SK-N-SH (cell line): ENCODE data around the gene PPP3CA. TPM values are rescaled to one million over a fixed set of nuclear protein-coding genes. Genes with fewer than 3 reads are reported as not detected.

Experiments used
- CTCF ChIA-PET: fragments of 300-600, 350-600 bp; formaldehyde crosslinking; extraction: SDS; loops from one replicate; lab custom pipeline; 2021; lab: Yijun Ruan, JAX
- POLR2A ChIA-PET: fragments of 350-600 bp; sonication (Branson Sonifier 250); formaldehyde crosslinking; extraction: SDS; loops from one replicate; lab custom pipeline; 2020; ENCODE audit warnings: antibody characterized with exemption, inconsistent platforms; lab: Yijun Ruan, JAX
- DNase-seq: peaks from one replicate; pipeline ENCODE4 v3.0.0; 2012
- H2AFZ ChIP-seq: fragments of 200-600 bp; sonication (generic); 2 replicates; pipeline ENCODE4 v1.8.1; 2016; ENCODE audit warnings: antibody characterized with exemption, mild to moderate bottlenecking, low read depth
- H3F3A ChIP-seq: fragments of 200-600 bp; sonication (generic); replicated peaks from 2 replicates; pipeline ENCODE3; 2016; ENCODE audit warnings: antibody characterized with exemption, mild to moderate bottlenecking; ENCODE audit not compliant: insufficient read depth
- H3K27ac ChIP-seq, 2 experiments: fragments of 200-500 bp in 1 of 2; fragments of 200-600 bp in 1 of 2; sonication (Bioruptor generic) in 1 of 2; sonication (generic), shearing (Covaris generic) in 1 of 2; 2 replicates each; pipeline versions ENCODE4 v1.5.1 to v1.6.1; 2014 to 2016; ENCODE audit warnings: low read depth in 2 of 2, inconsistent platforms in 1 of 2, low read length in 1 of 2, mild to moderate bottlenecking in 1 of 2, mixed read lengths in 1 of 2
- H3K27me3 ChIP-seq: fragments of 200-600 bp; sonication (generic), shearing (Covaris generic); 2 replicates; pipeline ENCODE4 v1.6.1; 2016; ENCODE audit warnings: mixed run types; ENCODE audit not compliant: insufficient read depth
- H3K36me3 ChIP-seq, 2 experiments: fragments of 200-500 bp in 1 of 2; fragments of 200-600 bp in 1 of 2; sonication (Bioruptor generic) in 1 of 2; sonication (generic) in 1 of 2; replicated peaks in 1 of 2; 2 replicates each; pipeline versions ENCODE3 to v1.5.1; 2014 to 2016; ENCODE audit warnings: low read length in 1 of 2, mild to moderate bottlenecking in 1 of 2; ENCODE audit not compliant: insufficient read depth in 2 of 2, control insufficient read depth in 1 of 2
- H3K4me1 ChIP-seq, 2 experiments: fragments of 200-500 bp in 1 of 2; fragments of 200-600 bp in 1 of 2; sonication (Bioruptor generic) in 1 of 2; sonication (generic), shearing (Covaris generic) in 1 of 2; 2 replicates each; pipeline versions ENCODE4 v1.5.1 to v1.6.1; 2014 to 2016; ENCODE audit warnings: low read depth in 1 of 2, low read length in 1 of 2, mixed run types in 1 of 2; ENCODE audit not compliant: insufficient read depth in 2 of 2, control insufficient read depth in 1 of 2
- H3K4me2 ChIP-seq: fragments of 200-600 bp; sonication (generic), shearing (Covaris generic); 2 replicates; pipeline ENCODE4 v1.6.1; 2017; ENCODE audit warnings: mixed run types
- H3K4me3 ChIP-seq, 2 experiments: fragments of 200-500 bp in 1 of 2; fragments of 200-600 bp in 1 of 2; sonication (Bioruptor generic) in 1 of 2; sonication (generic), shearing (Covaris generic) in 1 of 2; 2 replicates each; pipeline versions ENCODE4 v1.5.1 to v1.8.1; 2014 to 2016; ENCODE audit warnings: low read depth in 2 of 2, inconsistent platforms in 1 of 2, low read length in 1 of 2, mild to moderate bottlenecking in 1 of 2, mixed read lengths in 1 of 2, moderate library complexity in 1 of 2
- H3K79me2 ChIP-seq: fragments of 200-600 bp; sonication (generic); 2 replicates; pipeline ENCODE4 v1.8.1; 2017; ENCODE audit warnings: mild to moderate bottlenecking; ENCODE audit not compliant: insufficient read depth
- H3K9ac ChIP-seq: fragments of 200-600 bp; sonication (generic); 2 replicates; pipeline ENCODE4 v1.6.1; 2017; ENCODE audit warnings: mixed run types
- H3K9me2 ChIP-seq: fragments of 200-600 bp; sonication (generic); 2 replicates; pipeline ENCODE4 v1.6.1; 2017; ENCODE audit warnings: mixed run types
- H3K9me3 ChIP-seq: fragments of 200-600 bp; sonication (generic); 2 replicates; pipeline ENCODE4 v1.6.1; 2017; ENCODE audit warnings: mixed run types, mild to moderate bottlenecking, moderate library complexity
- H4K20me1 ChIP-seq: fragments of 200-600 bp; sonication (generic); 2 replicates; pipeline ENCODE4 v1.6.1; 2017; ENCODE audit warnings: mild to moderate bottlenecking, mixed run types; ENCODE audit not compliant: insufficient read depth
- CHD2 ChIP-seq: fragments of 150-350 bp; IDR thresholded peaks from 2 replicates; pipeline ENCODE4 v1.6.1; 2018; ENCODE audit warnings: low read length; ENCODE audit not compliant: partially characterized antibody
- ELF1 ChIP-seq: IDR thresholded peaks from 2 replicates; pipeline ENCODE4 v1.4.0; 2012
- EP300 ChIP-seq, 2 experiments: IDR thresholded peaks; 2 replicates each; pipeline versions ENCODE4 v1.4.0 to v1.6.1; 2012; ENCODE audit warnings: borderline replicate concordance in 1 of 2, low read depth in 1 of 2, low read length in 1 of 2
- EZH2phosphoT487 ChIP-seq: fragments of 200-600 bp; sonication (generic); IDR thresholded peaks from 2 replicates; pipeline ENCODE4 v1.6.1; 2017; ENCODE audit warnings: low read depth, mixed run types, mild to moderate bottlenecking, antibody characterized with exemption, moderate library complexity, borderline replicate concordance
- JUND ChIP-seq: IDR thresholded peaks from 2 replicates; pipeline ENCODE4 v1.4.0; 2012
- MEF2A ChIP-seq: IDR thresholded peaks from 2 replicates; pipeline ENCODE4 v1.4.0; 2012; ENCODE audit warnings: low read depth, borderline replicate concordance
- MXI1 ChIP-seq: IDR thresholded peaks from 2 replicates; pipeline ENCODE4 v1.6.1; 2012; ENCODE audit warnings: mild to moderate bottlenecking, low read depth, low read length, improper control_type of control experiment
- NRF1 ChIP-seq: IDR thresholded peaks from 2 replicates; pipeline ENCODE4 v1.6.1; 2012; ENCODE audit warnings: low read depth, mild to moderate bottlenecking, low read length
- RAD21 ChIP-seq: IDR thresholded peaks from 2 replicates; pipeline ENCODE4 v1.6.1; 2012; ENCODE audit warnings: mild to moderate bottlenecking, low read length
- RCOR1 ChIP-seq: fragments of 150-350 bp; IDR thresholded peaks from 2 replicates; pipeline ENCODE4 v1.6.1; 2017; ENCODE audit warnings: antibody characterized with exemption, low read length
- RFX5 ChIP-seq: IDR thresholded peaks from 2 replicates; pipeline ENCODE4 v1.6.1; 2012; ENCODE audit warnings: mild to moderate bottlenecking, improper control_type of control experiment, low read length
- RXRA ChIP-seq: IDR thresholded peaks from 2 replicates; pipeline ENCODE4 v1.4.0; 2012; ENCODE audit warnings: low read depth, mild to moderate bottlenecking, borderline replicate concordance
- TAF1 ChIP-seq: IDR thresholded peaks from 2 replicates; pipeline ENCODE4 v1.6.1; 2012; ENCODE audit warnings: low read depth, mild to moderate bottlenecking, low read length, moderate library complexity, borderline replicate concordance
- TEAD4 ChIP-seq: IDR thresholded peaks from 2 replicates; pipeline ENCODE4 v1.4.0; 2012; ENCODE audit warnings: mild to moderate bottlenecking, borderline replicate concordance; ENCODE audit not compliant: insufficient read depth
- YY1 ChIP-seq: IDR thresholded peaks from 2 replicates; pipeline ENCODE4 v1.4.0; 2012; ENCODE audit warnings: low read depth, mild to moderate bottlenecking
- WGBS: methylation state at CpG from one replicate; pipeline ENCODE4 v1.1.6; 2017; ENCODE audit warnings: low lambda C conversion rate; 5-methylcytosine and 5-hydroxymethylcytosine counted together
- polyA plus RNA-seq, 3 experiments: library from polyadenylated mRNA; depleted of rRNA; stranded (reverse); fragments of >200 nt; gene quantifications; 2 replicates each; pipeline ENCODE4 v1.2.3, GENCODE V29; 2012
- TF ChIP-seq, protein P1 (sequence below): fragments of 150-350 bp; IDR thresholded peaks from 2 replicates; pipeline ENCODE4 v1.6.1; 2016; ENCODE audit warnings: mild to moderate bottlenecking, low read depth, low read length
- TF ChIP-seq, protein P2 (sequence below): fragments of 150-350 bp; IDR thresholded peaks from 2 replicates; pipeline ENCODE4 v1.6.1; 2017; ENCODE audit warnings: antibody characterized with exemption, low read length, low read depth, borderline replicate concordance
- TF ChIP-seq, protein P3 (sequence below): IDR thresholded peaks from 2 replicates; pipeline ENCODE4 v1.4.0; 2012; ENCODE audit warnings: low read depth
- TF ChIP-seq, protein P4 (sequence below): IDR thresholded peaks from 2 replicates; pipeline ENCODE4 v1.6.1; 2012; ENCODE audit warnings: mild to moderate bottlenecking, low read depth, low read length, moderate library complexity

The PPP3CA gene
- polyA plus RNA-seq, 1 of the 3 experiments (the other 2 are of a cell fraction): 10.7 TPM

DNA sequence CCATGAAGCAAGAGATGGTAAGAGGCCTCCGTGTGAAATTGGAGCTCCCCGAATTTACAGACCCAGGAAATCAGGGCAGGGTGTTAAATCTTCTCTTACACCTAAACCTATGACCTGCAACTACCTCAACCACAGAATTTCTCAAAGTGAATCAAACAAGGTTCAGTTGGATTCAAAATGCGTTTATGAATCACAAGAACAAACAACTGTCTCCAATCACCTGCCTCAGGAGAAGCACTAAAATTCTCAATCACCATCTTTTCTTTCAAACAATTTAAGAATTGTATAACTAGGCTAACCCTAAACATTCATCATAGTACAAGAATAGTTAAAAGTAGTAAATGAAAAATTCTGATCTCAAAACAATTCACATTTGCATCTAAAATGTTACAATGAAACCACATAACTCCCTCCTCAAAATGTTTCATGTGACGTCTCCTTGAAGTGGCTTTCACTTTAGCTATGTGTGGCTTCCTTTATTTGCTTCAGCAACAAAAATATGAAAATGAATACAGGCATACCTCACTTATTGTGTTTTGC, 19.2 kb downstream of the PPP3CA start:
- CTCF ChIA-PET: no interaction called here
- no peaks in the 10 kb centered on the region for H3K9me3 ChIP-seq

More for the DNA sequence above, 19.2 kb downstream of the PPP3CA start:
- Histone ChIP-seq H3K4me3 (no peak overlapping the region), H4K20me1 (peaks cover 75% of the 10 kb centered on the region), H3K4me1 (peaks cover 0 to 16% of the 10 kb centered on the region in 2 experiments; a peak in 3 of 4 replicates), H3K9ac (no peak overlapping the region), H3F3A (no peaks in the 10 kb centered on the region), H2AFZ (no peak overlapping the region), H3K36me3 (no peaks in the 10 kb centered on the region), H3K79me2 (peaks cover 92% of the 10 kb centered on the region), H3K9me2 (no peaks in the 10 kb centered on the region), H3K27ac (no peak overlapping the region), H3K27me3 (no peaks in the 10 kb centered on the region), H3K4me2 (no peak overlapping the region)
- no peak for DNase-seq
- 96% methylated on average over 4 of the region's 4 CpGs for WGBS
- TF ChIP-seq, protein P1, sequence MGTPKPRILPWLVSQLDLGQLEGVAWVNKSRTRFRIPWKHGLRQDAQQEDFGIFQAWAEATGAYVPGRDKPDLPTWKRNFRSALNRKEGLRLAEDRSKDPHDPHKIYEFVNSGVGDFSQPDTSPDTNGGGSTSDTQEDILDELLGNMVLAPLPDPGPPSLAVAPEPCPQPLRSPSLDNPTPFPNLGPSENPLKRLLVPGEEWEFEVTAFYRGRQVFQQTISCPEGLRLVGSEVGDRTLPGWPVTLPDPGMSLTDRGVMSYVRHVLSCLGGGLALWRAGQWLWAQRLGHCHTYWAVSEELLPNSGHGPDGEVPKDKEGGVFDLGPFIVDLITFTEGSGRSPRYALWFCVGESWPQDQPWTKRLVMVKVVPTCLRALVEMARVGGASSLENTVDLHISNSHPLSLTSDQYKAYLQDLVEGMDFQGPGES: no peak
- TF ChIP-seq, protein P2, sequence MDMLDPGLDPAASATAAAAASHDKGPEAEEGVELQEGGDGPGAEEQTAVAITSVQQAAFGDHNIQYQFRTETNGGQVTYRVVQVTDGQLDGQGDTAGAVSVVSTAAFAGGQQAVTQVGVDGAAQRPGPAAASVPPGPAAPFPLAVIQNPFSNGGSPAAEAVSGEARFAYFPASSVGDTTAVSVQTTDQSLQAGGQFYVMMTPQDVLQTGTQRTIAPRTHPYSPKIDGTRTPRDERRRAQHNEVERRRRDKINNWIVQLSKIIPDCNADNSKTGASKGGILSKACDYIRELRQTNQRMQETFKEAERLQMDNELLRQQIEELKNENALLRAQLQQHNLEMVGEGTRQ: no peak
- no peak for TF ChIP-seq MXI1
- no peak for TF ChIP-seq CHD2
- no peak for TF ChIP-seq JUND
- no peak for TF ChIP-seq RAD21
- TF ChIP-seq ELF1: no peak
- no peak for TF ChIP-seq MEF2A
- no peak for TF ChIP-seq EZH2phosphoT487
- TF ChIP-seq TEAD4: no peak
- TF ChIP-seq NRF1: no peak
- TF ChIP-seq RCOR1: no peak
- TF ChIP-seq YY1: no peak
- no peak for TF ChIP-seq TAF1
- TF ChIP-seq, protein P3, sequence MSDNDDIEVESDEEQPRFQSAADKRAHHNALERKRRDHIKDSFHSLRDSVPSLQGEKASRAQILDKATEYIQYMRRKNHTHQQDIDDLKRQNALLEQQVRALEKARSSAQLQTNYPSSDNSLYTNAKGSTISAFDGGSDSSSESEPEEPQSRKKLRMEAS: no peak
- TF ChIP-seq, protein P4, sequence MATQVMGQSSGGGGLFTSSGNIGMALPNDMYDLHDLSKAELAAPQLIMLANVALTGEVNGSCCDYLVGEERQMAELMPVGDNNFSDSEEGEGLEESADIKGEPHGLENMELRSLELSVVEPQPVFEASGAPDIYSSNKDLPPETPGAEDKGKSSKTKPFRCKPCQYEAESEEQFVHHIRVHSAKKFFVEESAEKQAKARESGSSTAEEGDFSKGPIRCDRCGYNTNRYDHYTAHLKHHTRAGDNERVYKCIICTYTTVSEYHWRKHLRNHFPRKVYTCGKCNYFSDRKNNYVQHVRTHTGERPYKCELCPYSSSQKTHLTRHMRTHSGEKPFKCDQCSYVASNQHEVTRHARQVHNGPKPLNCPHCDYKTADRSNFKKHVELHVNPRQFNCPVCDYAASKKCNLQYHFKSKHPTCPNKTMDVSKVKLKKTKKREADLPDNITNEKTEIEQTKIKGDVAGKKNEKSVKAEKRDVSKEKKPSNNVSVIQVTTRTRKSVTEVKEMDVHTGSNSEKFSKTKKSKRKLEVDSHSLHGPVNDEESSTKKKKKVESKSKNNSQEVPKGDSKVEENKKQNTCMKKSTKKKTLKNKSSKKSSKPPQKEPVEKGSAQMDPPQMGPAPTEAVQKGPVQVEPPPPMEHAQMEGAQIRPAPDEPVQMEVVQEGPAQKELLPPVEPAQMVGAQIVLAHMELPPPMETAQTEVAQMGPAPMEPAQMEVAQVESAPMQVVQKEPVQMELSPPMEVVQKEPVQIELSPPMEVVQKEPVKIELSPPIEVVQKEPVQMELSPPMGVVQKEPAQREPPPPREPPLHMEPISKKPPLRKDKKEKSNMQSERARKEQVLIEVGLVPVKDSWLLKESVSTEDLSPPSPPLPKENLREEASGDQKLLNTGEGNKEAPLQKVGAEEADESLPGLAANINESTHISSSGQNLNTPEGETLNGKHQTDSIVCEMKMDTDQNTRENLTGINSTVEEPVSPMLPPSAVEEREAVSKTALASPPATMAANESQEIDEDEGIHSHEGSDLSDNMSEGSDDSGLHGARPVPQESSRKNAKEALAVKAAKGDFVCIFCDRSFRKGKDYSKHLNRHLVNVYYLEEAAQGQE: no peak
- TF ChIP-seq RFX5: no peak
- no peak for TF ChIP-seq EP300 (IDR thresholded peaks at IDR 0.05; ENCODE audit: borderline replicate concordance in 1 of 2, low read depth in 1 of 2, low read length in 1 of 2)
- TF ChIP-seq RXRA: no peak
- POLR2A ChIA-PET: no interaction called here
